ENCODE results near the gene PICK1. TPM values are rescaled to one million over a fixed set of nuclear protein-coding genes. Genes with fewer than 3 reads are reported as not detected.

The PICK1 gene
- total RNA-seq, 1 experiment from 2014 or later: 35.7 TPM

- no CpG with 5 or more reads among the region's 12 CpGs for WGBS (ENCODE audit: extremely low coverage, insufficient read length, low lambda C conversion rate)
- TF ChIP-seq CTCF (conservative IDR thresholded peaks at IDR 0.05): no peak
- H3K9me3 Mint-ChIP-seq: no peaks in the 10 kb centered on the region
Observed at GRCh38 chr22:38077096-38077495, 19.9 kb downstream of the PICK1 start.

More at GRCh38 chr22:38077096-38077495, 19.9 kb downstream of the PICK1 start:
- Histone ChIP-seq H3K79me2 (ENCODE audit: insufficient read depth, low read length) (no peaks in the 10 kb centered on the region), H4K20me1 (ENCODE audit: control insufficient read depth, insufficient read depth, insufficient read length) (no peaks in the 10 kb centered on the region), H2BK120ac (ENCODE audit: low read depth, low read length, poor library complexity, severe bottlenecking) (no peak overlapping the region), H4K8ac (replicated peaks; ENCODE audit: insufficient read length, low read depth, low read length) (no peak overlapping the region), H3K14ac (ENCODE audit: insufficient read depth, low read length) (no peak overlapping the region), H3T11ph (ENCODE audit: low read length) (no peak overlapping the region), H2BK5ac (ENCODE audit: insufficient read length, low read length) (no peak overlapping the region), H3K9me3 (ENCODE audit: control insufficient read depth, low read depth, low read length) (no peaks in the 10 kb centered on the region), H3K18ac (ENCODE audit: insufficient read length, low read depth, low read length) (no peak overlapping the region), H3K27me3 (ENCODE audit: insufficient read depth, low read length) (peaks cover 5% of the 10 kb centered on the region; the same call in 1 of the 2 replicates), H4K91ac (ENCODE audit: insufficient read length, low read depth, low read length) (no peak overlapping the region), H3K27ac (ENCODE audit: insufficient read length, low read depth, low read length) (no peak overlapping the region), H3K79me1 (ENCODE audit: insufficient read depth, low read depth, low read length, poor library complexity, severe bottlenecking) (no peaks in the 10 kb centered on the region), H3K23ac (ENCODE audit: insufficient read length, low read depth, low read length) (no peak overlapping the region), H2AFZ (ENCODE audit: low read length) (no peak overlapping the region), H2BK12ac (ENCODE audit: insufficient read length, low read depth, low read length) (no peak overlapping the region), H3K4ac (ENCODE audit: low read depth, low read length) (no peak overlapping the region), H2AK5ac (ENCODE audit: insufficient read length, low read length) (no peak overlapping the region), H3K4me1 (ENCODE audit: insufficient read depth, low read length) (no peaks in the 10 kb centered on the region), H3K9ac (ENCODE audit: extremely low read depth, insufficient read length, low read length) (no peak overlapping the region), H3K23me2 (ENCODE audit: insufficient read length, low read depth, low read length, poor library complexity, severe bottlenecking) (no peaks in the 10 kb centered on the region), H4K5ac (ENCODE audit: insufficient read length, low read depth, low read length) (no peak overlapping the region), H2BK20ac (ENCODE audit: low read depth, low read length, poor library complexity, severe bottlenecking) (no peak overlapping the region), H2BK15ac (ENCODE audit: low read depth, low read length) (no peak overlapping the region), H3K56ac (ENCODE audit: insufficient read length, low read depth, low read length) (no peak overlapping the region), H3K4me2 (ENCODE audit: insufficient read depth, insufficient read length, low read length) (no peak overlapping the region)
- no peak for DNase-seq
- Mint-ChIP-seq H3K4me1 (peaks cover 0 to 9% of the 10 kb centered on the region in 2 experiments; a peak in 2 of 4 replicates), H3K36me3 (ENCODE audit: insufficient read depth in 1 of 3, low read depth in 3 of 3) (peaks cover 4 to 33% (median 21%) of the 10 kb centered on the region in 3 experiments; a peak in 6 of 7 replicates), H3K27ac (no peak overlapping the region), H3K27me3 (ENCODE audit: low read depth) (peaks cover 21% of the 10 kb centered on the region), H3K4me3 (no peak overlapping the region)
